H4 (cell line): ENCODE data around the gene TBATA. TPM values are rescaled to one million over a fixed set of nuclear protein-coding genes. Genes with fewer than 3 reads are reported as not detected.

ENCODE experiments used
- DNase-seq: peaks from one replicate; pipeline ENCODE4 v3.0.0-alpha.2; 2015; ENCODE audit warnings: low spot score
- total RNA-seq: library from RNA; depleted of rRNA; stranded (reverse); fragments of >200 nt; shearing (Covaris generic); gene quantifications from 2 replicates; pipeline ENCODE4 v1.2.3, GENCODE V29; 2014; rRNA removed

TBATA gene, protein sequence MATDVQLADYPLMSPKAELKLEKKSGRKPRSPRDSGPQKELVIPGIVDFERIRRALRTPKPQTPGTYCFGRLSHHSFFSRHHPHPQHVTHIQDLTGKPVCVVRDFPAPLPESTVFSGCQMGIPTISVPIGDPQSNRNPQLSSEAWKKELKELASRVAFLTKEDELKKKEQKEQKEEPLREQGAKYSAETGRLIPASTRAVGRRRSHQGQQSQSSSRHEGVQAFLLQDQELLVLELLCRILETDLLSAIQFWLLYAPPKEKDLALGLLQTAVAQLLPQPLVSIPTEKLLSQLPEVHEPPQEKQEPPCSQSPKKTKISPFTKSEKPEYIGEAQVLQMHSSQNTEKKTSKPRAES
- total RNA-seq, result not detected in 2 replicates

DNA sequence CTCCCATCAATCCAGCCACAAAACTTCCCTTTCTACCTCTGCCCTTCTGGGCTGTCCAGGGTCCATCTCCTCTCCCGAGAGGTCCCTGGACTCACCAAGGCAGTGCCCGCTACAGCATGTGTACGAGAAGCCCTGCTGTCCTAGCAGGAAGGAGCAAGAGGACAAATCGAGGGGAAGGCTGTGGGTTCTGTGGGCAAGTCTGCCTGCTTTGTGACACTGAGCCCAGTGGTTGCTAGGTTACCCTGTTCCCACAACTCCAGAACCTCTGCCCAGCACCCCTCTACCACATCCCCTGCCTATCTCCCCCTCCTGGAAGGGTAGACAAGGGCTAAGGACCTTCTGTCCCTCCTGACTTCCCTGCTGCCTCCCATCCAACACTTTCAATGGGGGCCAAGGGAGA lies at the start of gene TBATA:
Gene TBATA (minus strand): TSS at position 188 of the 400 bp plus-strand sequence. CDS start 1,998 bp downstream, outside the sequence.
- DNase-seq, result no peak

DNA sequence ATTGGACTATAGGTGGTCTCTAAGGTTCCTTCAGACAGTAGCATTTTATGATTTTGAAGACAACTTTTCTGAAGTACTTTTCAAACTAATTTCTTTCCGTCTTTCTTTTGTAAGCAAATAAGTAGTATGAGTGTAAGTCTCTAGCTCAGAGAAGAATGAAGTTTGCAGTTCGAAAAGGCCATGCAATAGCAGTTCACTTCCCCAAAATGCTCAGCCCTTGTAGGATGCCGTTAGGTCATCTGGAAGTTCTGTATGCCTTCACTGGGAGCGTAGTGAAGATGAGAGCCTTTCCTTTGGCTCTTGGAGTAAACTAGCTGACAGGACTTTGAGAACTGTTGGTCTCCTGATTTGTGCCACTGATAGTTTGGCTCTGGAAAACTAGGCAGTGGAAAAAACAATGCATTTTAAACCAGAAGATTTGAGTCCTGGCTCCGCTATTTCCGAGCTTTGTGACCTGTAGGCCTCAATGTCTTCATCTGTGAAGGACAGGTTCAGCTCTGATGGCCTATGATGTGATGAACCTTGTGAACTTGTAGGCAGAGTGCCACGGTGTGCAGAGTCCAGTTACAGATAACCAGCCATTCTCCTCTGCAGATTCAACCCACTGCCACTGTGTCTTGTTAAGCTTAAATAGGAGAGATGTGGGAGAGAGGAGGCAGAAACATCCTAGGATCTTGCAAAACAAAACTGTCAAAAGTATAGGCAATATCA lies 49.4 kb upstream of the TBATA start:
- DNase-seq, result no peak

GRCh38 chr10:70834021-70834420 lies 48.8 kb upstream of the TBATA start:
- no peak for DNase-seq

- no peak for DNase-seq
Measured at GRCh38 chr10:70833601-70834000, 48.4 kb upstream of the TBATA start.

- peak; percentile 35 for DNase-seq
Measured at GRCh38 chr10:70832852-70833528, 47.8 kb upstream of the TBATA start.

DNA sequence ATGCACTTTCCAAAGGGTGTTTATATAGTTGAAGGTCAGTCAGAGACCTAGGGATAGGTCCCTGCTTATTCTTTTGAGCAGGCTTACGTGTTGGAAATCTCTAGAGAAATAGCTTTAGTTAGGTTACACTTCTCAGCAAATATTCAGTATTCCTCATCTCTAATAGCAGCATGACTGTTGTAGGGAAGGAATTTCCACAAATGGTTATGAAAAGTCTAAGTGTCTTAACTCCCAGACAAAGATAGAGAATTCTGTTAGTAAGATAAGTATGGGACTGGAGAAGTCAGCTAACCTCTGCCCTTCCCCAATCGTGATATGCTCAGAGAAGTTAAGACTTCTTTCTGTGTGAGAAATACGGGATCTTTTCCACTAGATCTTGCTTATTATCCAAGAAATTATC lies 47.0 kb upstream of the TBATA start:
- DNase-seq, result no peak

- no peak for DNase-seq
Measured at GRCh38 chr10:70830164-70830563, 45.0 kb upstream of the TBATA start.

- DNase-seq, result no peak
Measured at GRCh38 chr10:70829543-70829942, 44.4 kb upstream of the TBATA start.

DNA sequence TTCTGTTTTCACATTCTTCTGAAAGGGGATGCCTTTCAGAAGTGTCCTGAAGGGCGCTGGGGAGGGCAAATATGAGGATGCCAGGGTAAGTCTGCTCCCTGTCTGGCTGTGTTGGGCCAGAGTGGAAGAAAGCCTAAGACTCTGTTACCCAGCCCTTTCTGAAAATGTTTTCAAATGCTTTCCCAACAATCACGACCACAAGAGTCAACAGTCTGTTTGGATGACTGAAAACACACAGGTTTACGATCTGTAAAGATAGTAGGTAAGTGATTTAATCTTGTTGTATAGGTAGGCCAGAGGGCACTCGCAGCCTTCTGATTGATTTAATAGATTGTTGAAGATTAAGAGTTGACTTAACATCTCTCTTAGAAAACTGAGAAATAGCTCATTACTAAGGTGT lies 43.7 kb upstream of the TBATA start:
- no peak for DNase-seq

DNA sequence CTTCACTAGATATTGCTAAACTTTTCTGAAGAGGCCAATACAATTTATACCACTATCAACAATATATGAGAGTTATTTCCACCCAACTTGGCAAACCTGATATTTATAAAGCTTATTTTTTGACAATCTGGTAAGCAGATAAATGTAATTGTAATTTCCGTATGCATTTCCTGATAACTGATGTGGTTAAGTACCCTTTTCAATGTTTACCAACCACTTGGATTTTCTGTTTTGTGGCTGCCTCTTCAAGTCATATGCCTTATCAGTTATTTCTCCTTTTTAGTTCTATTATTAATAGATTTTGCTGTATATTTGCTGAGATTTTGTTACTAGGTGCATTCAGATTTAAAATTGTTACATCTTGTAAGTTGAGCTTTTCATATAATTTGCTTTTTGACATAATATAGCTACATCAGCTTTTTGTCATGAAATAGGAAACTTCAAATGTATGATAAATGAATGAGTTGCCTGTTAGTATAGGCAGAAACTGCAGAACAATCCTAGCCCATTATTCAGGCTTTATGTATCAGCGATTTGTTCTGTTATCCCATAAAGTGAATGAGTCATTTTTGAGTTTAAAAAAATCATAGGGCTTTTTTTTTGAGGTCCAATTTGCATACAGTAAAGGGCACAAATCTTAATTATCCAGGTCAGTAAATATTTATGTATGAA lies 42.0 kb upstream of the TBATA start:
- DNase-seq, result no peak

DNA sequence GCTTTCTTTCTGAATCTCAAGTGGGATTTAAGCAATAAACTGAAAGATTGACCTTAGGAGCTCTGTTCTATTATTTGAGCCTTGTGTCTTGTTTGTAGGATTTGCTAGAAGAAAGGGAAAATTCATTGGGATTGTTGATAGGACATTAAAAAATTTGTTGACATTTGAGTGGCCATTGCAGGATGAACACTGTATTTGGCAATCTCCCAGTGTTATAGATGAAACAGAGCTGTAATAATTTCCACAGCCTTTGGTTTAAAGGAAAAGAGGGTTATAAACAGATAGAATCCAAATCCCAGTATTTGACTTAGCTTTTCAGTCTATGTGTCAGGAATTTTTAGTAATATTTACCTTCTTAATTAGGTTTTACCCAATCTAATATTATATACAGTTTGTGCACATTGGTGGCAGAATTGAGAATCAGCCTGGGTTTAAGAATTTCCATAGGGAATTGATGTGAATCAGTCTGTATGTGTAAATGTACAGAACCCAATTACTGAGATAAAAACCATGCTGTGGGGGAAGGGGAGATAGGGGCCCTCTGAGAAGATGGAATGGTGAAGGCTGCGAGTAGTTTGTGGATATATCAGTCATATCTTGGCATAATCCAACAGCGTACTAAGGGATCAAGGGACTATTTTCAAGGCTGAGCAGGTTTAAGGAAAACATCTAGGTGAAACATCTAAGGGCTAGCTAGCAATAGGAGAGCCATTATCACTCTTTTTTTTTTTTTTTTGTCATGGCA lies 37.1 kb upstream of the TBATA start:
- no peak for DNase-seq

GRCh38 chr10:70820976-70821750 lies 36.0 kb upstream of the TBATA start:
- DNase-seq, result no peak

DNA sequence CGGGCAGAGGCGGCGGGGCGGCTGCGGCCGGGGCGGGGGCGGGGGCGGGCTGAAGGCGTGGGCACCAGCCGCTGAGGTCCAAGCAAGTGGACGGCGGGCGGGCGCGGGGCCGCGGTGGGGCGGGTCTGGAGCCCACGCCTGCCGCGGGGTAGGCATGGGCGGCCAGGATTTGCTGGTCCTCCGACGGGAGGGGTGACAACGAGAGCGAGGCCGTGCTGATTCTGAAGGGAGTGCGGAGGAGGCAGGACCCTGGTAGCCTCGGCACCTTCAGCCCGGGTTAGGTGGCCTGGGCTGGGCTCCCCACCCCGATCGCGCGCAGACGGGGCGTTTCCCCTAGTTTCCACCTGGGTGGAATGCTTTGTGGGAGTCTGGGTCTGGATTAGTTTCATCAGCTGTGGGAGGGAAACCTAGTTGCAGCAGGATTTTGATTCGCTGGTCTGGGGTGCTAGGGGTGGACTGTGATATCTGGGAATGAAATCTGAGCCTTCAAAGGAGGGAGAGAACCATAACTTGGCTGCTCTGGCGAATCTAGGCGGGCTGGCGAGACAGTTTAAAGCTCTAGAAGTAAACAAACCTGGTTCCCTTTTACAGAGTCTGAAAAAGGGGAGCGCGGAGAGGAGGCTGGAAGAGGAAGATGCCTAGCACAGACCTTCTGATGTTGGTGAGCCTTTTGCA lies 31.2 kb upstream of the TBATA start:
- peak; percentile 88 for DNase-seq

DNA sequence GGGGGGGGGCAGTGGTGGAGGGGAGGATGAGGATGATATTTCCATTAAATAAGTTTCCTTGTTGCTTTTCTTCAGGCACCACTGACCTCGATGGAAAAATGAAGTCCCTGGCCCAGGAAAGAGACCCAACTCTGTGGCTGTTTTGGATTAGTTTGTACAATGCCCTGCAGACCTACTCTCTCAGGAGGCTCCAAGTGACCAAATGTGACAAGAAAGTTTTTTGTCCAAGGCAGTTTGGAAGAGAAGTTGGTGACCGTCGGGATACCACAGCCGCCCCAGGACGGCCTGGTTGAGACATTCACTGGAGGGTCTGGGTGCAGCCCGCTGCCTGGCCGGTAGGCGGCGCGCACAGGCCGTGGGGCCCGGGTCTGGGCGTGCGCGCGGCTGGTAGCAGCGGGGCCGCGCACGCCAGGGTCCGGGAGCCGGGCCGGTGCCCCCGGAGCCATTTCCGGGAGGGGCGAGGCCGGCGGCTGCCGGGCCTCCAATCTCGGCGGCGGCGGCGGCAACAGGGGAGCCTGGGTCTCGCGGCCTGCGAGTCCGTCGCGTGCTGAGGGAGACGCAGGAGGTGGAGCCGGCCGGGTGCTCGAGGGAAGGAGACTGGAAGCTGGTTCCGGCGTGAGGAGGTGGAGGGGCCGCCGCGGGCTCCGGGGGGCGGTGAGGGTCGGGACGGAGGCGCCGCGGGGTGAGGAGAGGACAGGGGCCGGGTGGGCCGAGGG lies 30.5 kb upstream of the TBATA start, which contains the start of gene SGPL1:
Gene SGPL1 (plus strand): TSS at position 445 of the 716 bp plus-strand sequence. CDS start 906 bp downstream, outside the sequence.
- DNase-seq, result peak; percentile 68

DNA sequence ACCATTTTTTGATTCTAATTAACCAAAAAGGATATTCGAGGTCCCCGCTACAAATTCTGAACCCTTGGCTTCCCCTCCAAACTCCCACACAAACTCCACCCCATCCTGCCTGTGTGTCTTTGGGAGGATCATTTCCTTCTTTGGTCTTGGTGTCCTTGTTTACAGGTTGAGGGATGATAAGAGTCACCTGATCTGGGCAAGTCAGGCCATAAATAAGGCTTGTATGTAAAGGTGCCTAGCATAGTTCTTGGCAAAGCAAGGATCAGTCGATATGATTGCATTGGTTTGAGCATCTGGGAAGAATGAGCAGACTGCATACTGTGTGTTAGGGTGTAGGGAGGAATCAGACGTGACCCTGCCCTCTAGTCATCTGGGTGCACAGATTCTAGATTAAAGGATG lies 28.9 kb upstream of the TBATA start:
- no peak for DNase-seq

- DNase-seq, result no peak
Measured at GRCh38 chr10:70812814-70813213, 27.6 kb upstream of the TBATA start.

DNA sequence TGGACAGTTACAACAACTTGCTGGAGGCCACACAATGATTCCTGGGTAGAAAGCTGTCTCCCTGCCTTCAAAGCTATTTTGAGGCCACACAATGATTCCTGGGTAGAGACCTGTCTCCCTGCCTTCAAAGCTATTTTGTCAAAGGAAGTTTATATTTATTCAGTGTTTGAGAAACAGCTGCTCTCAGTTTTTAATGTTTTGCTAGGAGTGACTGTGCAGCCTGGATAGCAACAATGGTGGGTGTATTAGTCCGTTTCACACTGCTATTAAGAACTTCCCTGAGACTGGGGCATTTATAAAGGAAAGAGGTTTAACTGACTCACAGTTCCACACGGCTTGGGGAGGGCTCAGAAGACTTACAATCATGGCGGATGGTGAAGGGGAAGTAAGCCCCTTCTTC lies 26.7 kb upstream of the TBATA start:
- DNase-seq, result no peak

GRCh38 chr10:70810967-70811366 lies 25.8 kb upstream of the TBATA start:
- DNase-seq, result no peak

DNA sequence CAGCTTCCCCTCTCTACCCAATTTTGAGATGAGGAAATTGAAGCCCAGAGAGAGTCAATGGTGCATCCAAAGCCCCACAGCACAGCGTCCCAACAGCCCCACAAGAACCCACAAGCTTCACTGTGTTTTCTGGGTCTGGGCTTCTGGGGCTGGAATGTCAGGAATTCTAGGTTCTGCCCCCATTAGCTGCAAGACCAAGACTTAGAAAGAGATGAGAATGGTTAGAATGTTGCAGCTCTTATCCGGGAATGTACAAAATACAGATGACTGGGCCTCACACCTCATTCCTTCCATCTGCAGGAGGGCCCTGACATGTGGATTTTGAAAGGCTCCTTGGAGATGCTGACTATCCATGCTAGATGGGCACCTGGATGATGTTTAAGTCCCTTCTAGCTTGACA lies 24.5 kb upstream of the TBATA start:
- no peak for DNase-seq
